Measurements from ENCODE around the gene FUCA1. TPM values are rescaled to one million over a fixed set of nuclear protein-coding genes. Genes with fewer than 3 reads are reported as not detected.
A peak's percentile ranks its signal among the peaks of the same experiment; 100 is the strongest.

The FUCA1 gene
- total and polyA plus RNA-seq, 10 of the 15 experiments (the other 5 are each of a cell fraction or from before 2014, with no cell fraction given) = 33.3 to 117 (median 52.6) TPM

- TF ChIP-seq SP1 (IDR thresholded peaks at IDR 0.05; ENCODE audit: low read depth, low read length) = peak; percentile 10
- TF ChIP-seq SRF (IDR thresholded peaks at IDR 0.05; ENCODE audit: low read depth in 2 of 2, low read length in 2 of 2) = no peak
- TF ChIP-seq ATF2 (IDR thresholded peaks at IDR 0.05; ENCODE audit: low read length) = no peak
- TF ChIP-seq STAT1 (conservative IDR thresholded peaks at IDR 0.05) = no peak
- no peak for TF ChIP-seq ZZZ3 (IDR thresholded peaks at IDR 0.05; ENCODE audit: control insufficient read depth, insufficient read length, low read depth)
- no peak; the same call in 1 of the 2 replicates for TF ChIP-seq CREM (IDR thresholded peaks at IDR 0.05; ENCODE audit: low read depth)
- peak; percentile 62; the same call in 1 of the 2 replicates for TF ChIP-seq PAX5 (IDR thresholded peaks at IDR 0.05; ENCODE audit: borderline replicate concordance, low read depth, low read length)
- no peak for TF ChIP-seq EZH2 (IDR thresholded peaks at IDR 0.05; ENCODE audit: borderline replicate concordance, control insufficient read depth, low read depth, low read length)
- no peak for TF ChIP-seq BCLAF1 (IDR thresholded peaks at IDR 0.05)
- TF ChIP-seq TCF12 (IDR thresholded peaks at IDR 0.05; ENCODE audit: low read depth, low read length) = peak; percentile 64; the same call in 1 of the 2 replicates
- TF ChIP-seq TCF3 (IDR thresholded peaks at IDR 0.05; ENCODE audit: borderline replicate concordance, insufficient read depth, low read depth, low read length) = peak; percentile 77; the same call in 1 of the 2 replicates
- TF ChIP-seq NKRF (conservative IDR thresholded peaks at IDR 0.05) = no peak
- TF ChIP-seq RBBP5 (conservative IDR thresholded peaks at IDR 0.05) = no peak
- TF ChIP-seq IKZF2 (IDR thresholded peaks at IDR 0.05) = peak; percentile 27 to 42; a peak in 1 of 4 replicates
- peak; percentile 73; the same call in 1 of the 2 replicates for TF ChIP-seq ZNF687 (IDR thresholded peaks at IDR 0.05)
- TF ChIP-seq DPF2 (IDR thresholded peaks at IDR 0.05) = 0 out of 2 replicates have a peak, but pooled peaks have one; percentile 35
- TF ChIP-seq GATAD2B (conservative IDR thresholded peaks at IDR 0.05; ENCODE audit: low read depth) = peak; percentile 47
- no peak for TF ChIP-seq ATF7 (IDR thresholded peaks at IDR 0.05; ENCODE audit: low read depth)
- TF ChIP-seq NFXL1 (IDR thresholded peaks at IDR 0.05; ENCODE audit: borderline replicate concordance) = no peak
- TF ChIP-seq BRCA1 (IDR thresholded peaks at IDR 0.05; ENCODE audit: low read depth, low read length) = no peak
Observed at GRCh38 chr1:23913212-23913880, 45.3 kb upstream of the FUCA1 start, which contains the start of gene CNR2 (continued).
